K562 (cell line): ENCODE measurements around the gene KCNQ4. TPM values are rescaled to one million over a fixed set of nuclear protein-coding genes. Genes with fewer than 3 reads are reported as not detected.
A peak's percentile ranks its signal among the peaks of the same experiment; 100 is the strongest.

Source experiments
- ATAC-seq: fragments of 200-7000 bp; cut with Tn5 transposase; 3 replicates; pipeline ENCODE4 v1.9.1; 2020; ENCODE audit warnings: moderate library complexity
- BruUV-seq: library from RNA; stranded (reverse); fragments of 400-500 nt; replicated peaks from 2 replicates; lab custom pipeline; 2021; lab: Mats Ljungman, UMichigan
- CTCF ChIA-PET: fragments of 300-600 bp; formaldehyde crosslinking; extraction: SDS; loops from one replicate; lab custom pipeline; 2021; ENCODE audit warnings: low intra/inter-chr PET ratio; lab: Yijun Ruan, JAX
- POLR2A ChIA-PET: fragments of 300-600, 350-650 bp; sonication (Branson Sonifier 250); formaldehyde crosslinking; extraction: SDS; loops from one replicate; lab custom pipeline; 2021; ENCODE audit warnings: antibody characterized with exemption, inconsistent platforms; lab: Yijun Ruan, JAX
- DNase-seq, 4 experiments: peaks; one replicate each; pipeline versions ENCODE4 v3.0.0 to v3.0.0-alpha.2; 2011 to 2018; ENCODE audit warnings: low spot score in 3 of 4, mixed read lengths in 3 of 4; ENCODE audit errors: extremely low read depth in 1 of 4
- FAIRE-seq: peaks from 2 replicates; lab custom pipeline; 2011; peaks lifted over from hg19 to GRCh38; lab: Jason Lieb, UNC
- H2AFZ ChIP-seq: 2 replicates; pipeline ENCODE4 v1.6.0; 2011; ENCODE audit warnings: low read depth, low read length, control low read depth, inconsistent platforms
- H3K27ac ChIP-seq: fragments of 200-600 bp; 3 replicates; pipeline ENCODE4 v1.8.0; 2011; ENCODE audit warnings: low read depth, mild to moderate bottlenecking, control low read depth, inconsistent platforms, low read length, moderate library complexity, mixed read lengths; ENCODE audit errors: extremely low read depth
- H3K27me3 ChIP-seq, 2 experiments: fragments of 300-600 bp in 1 of 2; 2 replicates in 1 of 2; 3 replicates in 1 of 2; pipeline versions ENCODE4 v1.6.0 to v1.8.0; 2011; ENCODE audit warnings: inconsistent platforms in 2 of 2, low read length in 2 of 2, mild to moderate bottlenecking in 1 of 2, mixed read lengths in 1 of 2, moderate library complexity in 1 of 2; ENCODE audit not compliant: control insufficient read depth in 2 of 2, insufficient read depth in 2 of 2
- H3K36me3 ChIP-seq: fragments of 300-600 bp; 3 replicates; pipeline ENCODE4 v1.8.0; 2011; ENCODE audit warnings: mild to moderate bottlenecking, low read length, inconsistent platforms; ENCODE audit not compliant: control insufficient read depth, insufficient read depth
- H3K4me1 ChIP-seq, 2 experiments: fragments of 200-600 bp in 1 of 2; replicated peaks in 1 of 2; 2 replicates in 1 of 2; 3 replicates in 1 of 2; pipeline versions ENCODE4 v1.5.1 to v1.8.0; 2011; ENCODE audit warnings: inconsistent platforms in 2 of 2, low read length in 2 of 2, mild to moderate bottlenecking in 1 of 2, mixed read lengths in 1 of 2, moderate library complexity in 1 of 2; ENCODE audit not compliant: control insufficient read depth in 2 of 2, insufficient read depth in 2 of 2
- H3K4me2 ChIP-seq: 2 replicates; pipeline ENCODE4 v1.6.1; 2011; ENCODE audit warnings: low read length, control low read depth, inconsistent platforms, mixed read lengths; ENCODE audit not compliant: insufficient read depth
- H3K4me3 ChIP-seq: fragments of 200-600 bp; sonication (generic), shearing (Covaris generic); 2 replicates; pipeline ENCODE4 v1.5.1; 2016; ENCODE audit warnings: control low read depth, inconsistent platforms
- H3K79me2 ChIP-seq: fragments of 200-600 bp; 3 replicates; pipeline ENCODE4 v1.8.0; 2011; ENCODE audit warnings: low read length, inconsistent platforms; ENCODE audit not compliant: control insufficient read depth, insufficient read depth
- H3K9ac ChIP-seq, 2 experiments: 2 replicates each; pipeline versions ENCODE4 v1.6.0 to v1.6.1; 2011; ENCODE audit warnings: low read depth in 2 of 2, low read length in 2 of 2, control low read depth in 1 of 2, inconsistent platforms in 1 of 2, mild to moderate bottlenecking in 1 of 2, mixed read lengths in 1 of 2; ENCODE audit not compliant: insufficient read depth in 1 of 2
- H3K9me1 ChIP-seq: one replicate; pipeline ENCODE4 v1.6.0; 2011; ENCODE audit warnings: inconsistent platforms, mild to moderate bottlenecking, low read length, moderate library complexity; ENCODE audit not compliant: control insufficient read depth, insufficient read depth
- H3K9me3 ChIP-seq: replicated peaks from 2 replicates; pipeline ENCODE4 v1.5.1; 2011; ENCODE audit warnings: low read depth, low read length, inconsistent platforms; ENCODE audit not compliant: control insufficient read depth, insufficient read depth
- H4K20me1 ChIP-seq: replicated peaks from 2 replicates; pipeline ENCODE4 v1.6.1; 2011; ENCODE audit warnings: low read length, inconsistent platforms, mixed read lengths; ENCODE audit not compliant: control insufficient read depth, insufficient read depth
- DACH1 ChIP-seq: fragments of 450-650 bp; IDR thresholded peaks from 2 replicates; pipeline ENCODE4 v1.6.1; 2018; ENCODE audit not compliant: partially characterized antibody
- DPF2 ChIP-seq: fragments of 450-650 bp; IDR thresholded peaks from 2 replicates; pipeline ENCODE4 v1.6.1; 2016
- IRF2 ChIP-seq: sonication (generic); formaldehyde crosslinking; IDR thresholded peaks from 2 replicates; pipeline ENCODE4 v1.8.1; 2022; ENCODE audit warnings: mild to moderate bottlenecking, missing genetic modification reagents
- KLF1 ChIP-seq: fragments of 450-650 bp; IDR thresholded peaks from 2 replicates; pipeline ENCODE4 v1.6.1; 2016; ENCODE audit warnings: missing genetic modification characterization, missing compliant biosample characterization
- MTF1 ChIP-seq: fragments of 250-450 bp; sonication (Bioruptor Pico); IDR thresholded peaks from 2 replicates; pipeline ENCODE4 v1.9.0; 2021; ENCODE audit warnings: moderate library complexity, mild to moderate bottlenecking, inconsistent platforms, borderline replicate concordance
- NFE2 ChIP-seq: IDR thresholded peaks from 2 replicates; pipeline ENCODE4 v1.6.1; 2014; ENCODE audit warnings: antibody characterized with exemption, low read depth
- PHF20 ChIP-seq: fragments of 450-650 bp; IDR thresholded peaks from 2 replicates; pipeline ENCODE4 v1.6.1; 2018; ENCODE audit not compliant: partially characterized antibody
- POLR3A ChIP-seq: IDR thresholded peaks from 2 replicates; pipeline ENCODE4 v1.6.1; 2011; ENCODE audit warnings: borderline replicate concordance, mild to moderate bottlenecking, moderate library complexity; ENCODE audit not compliant: insufficient read length, insufficient read depth; ENCODE audit errors: extremely low read depth
- SIX5 ChIP-seq, 2 experiments: IDR thresholded peaks; 2 replicates each; pipeline ENCODE4 v1.6.1; 2011; ENCODE audit warnings: low read length in 2 of 2, borderline replicate concordance in 1 of 2, low read depth in 1 of 2, mild to moderate bottlenecking in 1 of 2, moderate library complexity in 1 of 2; ENCODE audit not compliant: insufficient read depth in 1 of 2
- ZNF232 ChIP-seq: sonication (generic); formaldehyde crosslinking; IDR thresholded peaks from 2 replicates; pipeline ENCODE4 v1.8.0; 2022; ENCODE audit warnings: mild to moderate bottlenecking, missing genetic modification reagents
- WGBS: fragments of 100-300 bp; shearing (Covaris generic); methylation state at CpG from one replicate; pipeline ENCODE4 v1.1.6; 2016; ENCODE audit warnings: low coverage, mixed read lengths; ENCODE audit not compliant: insufficient coverage; ENCODE audit errors: missing lambda C conversion rate; 5-methylcytosine and 5-hydroxymethylcytosine counted together
- in situ Hi-C: fragments of 300-500 bp; cut with MboI; formaldehyde crosslinking; loops from 4 replicates; pipeline ENCODE4 v1.15.0; 2018; ENCODE audit warnings: inconsistent platforms, mixed read lengths
- intact Hi-C: fragments of 100-400 bp; cut with micrococcal nuclease; formaldehyde crosslinking; loops from 2 replicates; pipeline ENCODE4 v1.14.2; 2022
- polyA plus RNA-seq, 8 experiments: library from polyadenylated mRNA; depleted of rRNA in 4 of 8; stranded (reverse) in 5 of 8; unstranded in 3 of 8; fragments of >200 nt; fragmentation: Nextera tagmentation in 2 of 8; fragmentation: Illumina TruSeq in 1 of 8; extraction: Ambion mirVana in 2 of 8; extraction: Trizol in 1 of 8; gene quantifications; 2 replicates each; pipeline versions ENCODE4 v1.2.1 to v1.2.3, GENCODE V29; 2011 to 2014; ENCODE audit warnings: inconsistent platforms in 1 of 8, missing spikeins in 1 of 8
- total RNA-seq, 7 experiments: library from RNA; depleted of rRNA in 6 of 7; stranded (reverse); fragments of >200 nt in 6 of 7; fragmentation: Illumina TruSeq in 2 of 7; extraction: Trizol in 2 of 7; gene quantifications; 2 replicates each; pipeline versions ENCODE4 v1.2.1 to v1.2.3, GENCODE V29; 2011 to 2021; ENCODE audit warnings: low replicate concordance in 1 of 7
- TF ChIP-seq, protein P1 (sequence below): fragments of 250-450 bp; sonication (Bioruptor Pico); IDR thresholded peaks from 2 replicates; pipeline ENCODE4 v1.4.0; 2020; ENCODE audit warnings: mild to moderate bottlenecking
- TF ChIP-seq, protein P2 (sequence below): fragments of 250-450 bp; sonication (Bioruptor Pico); IDR thresholded peaks from 2 replicates; pipeline ENCODE4 v1.9.0; 2021; ENCODE audit warnings: mild to moderate bottlenecking, inconsistent platforms
- TF ChIP-seq, protein P3 (sequence below): IDR thresholded peaks from 2 replicates; pipeline ENCODE4 v1.6.1; 2014; ENCODE audit warnings: antibody characterized with exemption
- TF ChIP-seq, protein P4 (sequence below): IDR thresholded peaks from 2 replicates; pipeline ENCODE4 v1.6.1; 2016; ENCODE audit warnings: missing genetic modification characterization, missing compliant biosample characterization

KCNQ4 gene
- total and polyA plus RNA-seq, 9 of the 15 experiments (the other 6 are each of a cell fraction or from before 2014, with no cell fraction given), result 0.07 to 4.1 (median 0.79) TPM

GRCh38 chr1:40887012-40887378 is 103.4 kb downstream of the KCNQ4 start:
- 10% methylated on average over 1 of the region's 1 CpG for WGBS
- no peak for FAIRE-seq
- TF ChIP-seq IRF2 (no peak), PHF20 (no peak), DACH1 (no peak), KLF1 (tag) (no peak), NFE2 (no peak), SIX5 (IDR thresholded peaks at IDR 0.05; ENCODE audit: borderline replicate concordance in 1 of 2, insufficient read depth in 1 of 2, low read depth in 1 of 2, low read length in 2 of 2) (no peak), POLR3A (no peak), ZNF232 (no peak), DPF2 (no peak), MTF1 (CRISPR knock-in tag) (no peak)
- TF ChIP-seq, protein P1, sequence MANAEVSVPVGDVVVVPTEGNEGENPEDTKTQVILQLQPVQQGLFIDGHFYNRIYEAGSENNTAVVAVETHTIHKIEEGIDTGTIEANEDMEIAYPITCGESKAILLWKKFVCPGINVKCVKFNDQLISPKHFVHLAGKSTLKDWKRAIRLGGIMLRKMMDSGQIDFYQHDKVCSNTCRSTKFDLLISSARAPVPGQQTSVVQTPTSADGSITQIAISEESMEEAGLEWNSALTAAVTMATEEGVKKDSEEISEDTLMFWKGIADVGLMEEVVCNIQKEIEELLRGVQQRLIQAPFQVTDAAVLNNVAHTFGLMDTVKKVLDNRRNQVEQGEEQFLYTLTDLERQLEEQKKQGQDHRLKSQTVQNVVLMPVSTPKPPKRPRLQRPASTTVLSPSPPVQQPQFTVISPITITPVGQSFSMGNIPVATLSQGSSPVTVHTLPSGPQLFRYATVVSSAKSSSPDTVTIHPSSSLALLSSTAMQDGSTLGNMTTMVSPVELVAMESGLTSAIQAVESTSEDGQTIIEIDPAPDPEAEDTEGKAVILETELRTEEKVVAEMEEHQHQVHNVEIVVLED (CRISPR knock-in tag), result no peak
- TF ChIP-seq, protein P2, sequence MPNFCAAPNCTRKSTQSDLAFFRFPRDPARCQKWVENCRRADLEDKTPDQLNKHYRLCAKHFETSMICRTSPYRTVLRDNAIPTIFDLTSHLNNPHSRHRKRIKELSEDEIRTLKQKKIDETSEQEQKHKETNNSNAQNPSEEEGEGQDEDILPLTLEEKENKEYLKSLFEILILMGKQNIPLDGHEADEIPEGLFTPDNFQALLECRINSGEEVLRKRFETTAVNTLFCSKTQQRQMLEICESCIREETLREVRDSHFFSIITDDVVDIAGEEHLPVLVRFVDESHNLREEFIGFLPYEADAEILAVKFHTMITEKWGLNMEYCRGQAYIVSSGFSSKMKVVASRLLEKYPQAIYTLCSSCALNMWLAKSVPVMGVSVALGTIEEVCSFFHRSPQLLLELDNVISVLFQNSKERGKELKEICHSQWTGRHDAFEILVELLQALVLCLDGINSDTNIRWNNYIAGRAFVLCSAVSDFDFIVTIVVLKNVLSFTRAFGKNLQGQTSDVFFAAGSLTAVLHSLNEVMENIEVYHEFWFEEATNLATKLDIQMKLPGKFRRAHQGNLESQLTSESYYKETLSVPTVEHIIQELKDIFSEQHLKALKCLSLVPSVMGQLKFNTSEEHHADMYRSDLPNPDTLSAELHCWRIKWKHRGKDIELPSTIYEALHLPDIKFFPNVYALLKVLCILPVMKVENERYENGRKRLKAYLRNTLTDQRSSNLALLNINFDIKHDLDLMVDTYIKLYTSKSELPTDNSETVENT (CRISPR knock-in tag), result no peak
- TF ChIP-seq, protein P3, sequence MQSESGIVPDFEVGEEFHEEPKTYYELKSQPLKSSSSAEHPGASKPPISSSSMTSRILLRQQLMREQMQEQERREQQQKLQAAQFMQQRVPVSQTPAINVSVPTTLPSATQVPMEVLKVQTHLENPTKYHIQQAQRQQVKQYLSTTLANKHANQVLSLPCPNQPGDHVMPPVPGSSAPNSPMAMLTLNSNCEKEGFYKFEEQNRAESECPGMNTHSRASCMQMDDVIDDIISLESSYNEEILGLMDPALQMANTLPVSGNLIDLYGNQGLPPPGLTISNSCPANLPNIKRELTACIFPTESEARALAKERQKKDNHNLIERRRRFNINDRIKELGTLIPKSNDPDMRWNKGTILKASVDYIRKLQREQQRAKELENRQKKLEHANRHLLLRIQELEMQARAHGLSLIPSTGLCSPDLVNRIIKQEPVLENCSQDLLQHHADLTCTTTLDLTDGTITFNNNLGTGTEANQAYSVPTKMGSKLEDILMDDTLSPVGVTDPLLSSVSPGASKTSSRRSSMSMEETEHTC, result no peak
- TF ChIP-seq, protein P4, sequence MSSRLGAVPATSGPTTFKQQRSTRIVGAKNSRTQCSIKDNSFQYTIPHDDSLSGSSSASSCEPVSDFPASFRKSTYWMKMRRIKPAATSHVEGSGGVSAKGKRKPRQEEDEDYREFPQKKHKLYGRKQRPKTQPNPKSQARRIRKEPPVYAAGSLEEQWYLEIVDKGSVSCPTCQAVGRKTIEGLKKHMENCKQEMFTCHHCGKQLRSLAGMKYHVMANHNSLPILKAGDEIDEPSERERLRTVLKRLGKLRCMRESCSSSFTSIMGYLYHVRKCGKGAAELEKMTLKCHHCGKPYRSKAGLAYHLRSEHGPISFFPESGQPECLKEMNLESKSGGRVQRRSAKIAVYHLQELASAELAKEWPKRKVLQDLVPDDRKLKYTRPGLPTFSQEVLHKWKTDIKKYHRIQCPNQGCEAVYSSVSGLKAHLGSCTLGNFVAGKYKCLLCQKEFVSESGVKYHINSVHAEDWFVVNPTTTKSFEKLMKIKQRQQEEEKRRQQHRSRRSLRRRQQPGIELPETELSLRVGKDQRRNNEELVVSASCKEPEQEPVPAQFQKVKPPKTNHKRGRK, result no peak

More at GRCh38 chr1:40887012-40887378, 103.4 kb downstream of the KCNQ4 start:
- no TSS peak for BruUV-seq
- Histone ChIP-seq H3K4me3 (no peak overlapping the region), H3K27ac (no peak overlapping the region), H3K27me3 (peaks cover 0 to 10% of the 10 kb centered on the region in 2 experiments; a peak in 3 of 5 replicates), H3K79me2 (no peaks in the 10 kb centered on the region), H3K36me3 (no peaks in the 10 kb centered on the region), H3K9ac (no peak overlapping the region; a peak in 1 of 4 replicates), H2AFZ (peak overlapping the region; percentile 24; the same call in 1 of the 2 replicates), H3K9me1 (no peaks in the 10 kb centered on the region), H3K9me3 (no peaks in the 10 kb centered on the region), H3K4me2 (no peak overlapping the region), H4K20me1 (no peaks in the 10 kb centered on the region), H3K4me1 (peaks cover 0 to 6% of the 10 kb centered on the region in 2 experiments; a peak in 2 of 5 replicates)
- no peak for DNase-seq
- in situ Hi-C loops, result no loop called here
- POLR2A ChIA-PET, result interaction anchor here (0.6 to 2.0 kb wide), 4 partner anchors 9 to 1040 kb away, joined by 3 to 10 read pairs (median 6); no protein-coding TSS in a partner anchor
- ATAC-seq, result peak; percentile 22
- intact Hi-C loops, result no loop called here
- CTCF ChIA-PET, result no interaction called here
